OCI-LY7 (cell line): ENCODE measurements around the gene KLRC2.

Experiments used
- CTCF ChIP-seq: fragments of 200-600 bp; sonication (generic); conservative IDR thresholded peaks from 2 replicates; pipeline ENCODE4 v1.5.1; 2014; ENCODE audit warnings: mild to moderate bottlenecking, antibody characterized with exemption, low read length, moderate library complexity, mixed read lengths
- EZH2phosphoT487 ChIP-seq: fragments of 200-600 bp; sonication (generic); IDR thresholded peaks from 2 replicates; pipeline ENCODE4 v1.6.1; 2018; ENCODE audit warnings: low read depth, borderline replicate concordance, mild to moderate bottlenecking, mixed run types, antibody characterized with exemption, low read length, moderate library complexity, mixed read lengths

- no peak for TF ChIP-seq CTCF
- TF ChIP-seq EZH2phosphoT487, result no peak
Measured at GRCh38 chr12:10455766-10456165, 20.0 kb upstream of the KLRC2 start.
